ENCODE results near the gene FOXO6. TPM values are rescaled to one million over a fixed set of nuclear protein-coding genes. Genes with fewer than 3 reads are reported as not detected.

FOXO6 gene
- total and polyA plus RNA-seq, 2 experiments from 2014 or later, result 0.68 to 4.2 TPM

Other genes with a start within 250 kb of the FOXO6 start
- 10.8 and 19.4 TPM in 2 replicates for gene SCMH1, start 119.1 kb upstream of the FOXO6 start, total RNA-seq (2014; rRNA removed; shearing (Covaris generic))
- 11.6 and 15.0 TPM in 2 replicates for gene SCMH1, start 119.1 kb upstream of the FOXO6 start, polyA plus RNA-seq (2016; fragmentation: Nextera tagmentation; extraction: Ambion mirVana)
- not detected in 2 replicates for gene EDN2, start 123.2 kb downstream of the FOXO6 start, total RNA-seq (2014; rRNA removed; shearing (Covaris generic))
- not detected in 2 replicates for gene EDN2, start 123.2 kb downstream of the FOXO6 start, polyA plus RNA-seq (2016; fragmentation: Nextera tagmentation; extraction: Ambion mirVana)